BLaER1 (cell line): ENCODE results near the gene EVI5.
"Not testable (repeated sequence)": the region's sequence is repeated elsewhere in the genome, so short reads cannot be mapped to it uniquely, and the experiment has no call there.

Source experiments
- H3K27ac ChIP-seq: shearing (Covaris generic); formaldehyde crosslinking; 2 replicates; pipeline ENCODE4 v1.8.1; 2022
- H3K27me3 ChIP-seq: shearing (Covaris generic); formaldehyde crosslinking; 2 replicates; pipeline ENCODE4 v1.8.1; 2022
- H3K36me3 ChIP-seq: shearing (Covaris generic); formaldehyde crosslinking; 2 replicates; pipeline ENCODE4 v1.8.1; 2022
- H3K4me1 ChIP-seq: shearing (Covaris generic); formaldehyde crosslinking; 2 replicates; pipeline ENCODE4 v1.8.1; 2022
- H3K4me2 ChIP-seq: shearing (Covaris generic); formaldehyde crosslinking; 2 replicates; pipeline ENCODE4 v1.8.1; 2022
- H3K4me3 ChIP-seq: shearing (Covaris generic); formaldehyde crosslinking; 2 replicates; pipeline ENCODE4 v1.8.1; 2022
- H3K9ac ChIP-seq: shearing (Covaris generic); formaldehyde crosslinking; 2 replicates; pipeline ENCODE4 v1.8.1; 2022
- H3K9me3 ChIP-seq: shearing (Covaris generic); formaldehyde crosslinking; 2 replicates; pipeline ENCODE4 v1.8.1; 2022
- H4K20me1 ChIP-seq: shearing (Covaris generic); formaldehyde crosslinking; 2 replicates; pipeline ENCODE4 v1.8.1; 2022
- Cebpa-rat ChIP-seq: shearing (Covaris generic); IDR thresholded peaks from 2 replicates; pipeline ENCODE4 v1.8.1; 2022

The EVI5 gene

DNA sequence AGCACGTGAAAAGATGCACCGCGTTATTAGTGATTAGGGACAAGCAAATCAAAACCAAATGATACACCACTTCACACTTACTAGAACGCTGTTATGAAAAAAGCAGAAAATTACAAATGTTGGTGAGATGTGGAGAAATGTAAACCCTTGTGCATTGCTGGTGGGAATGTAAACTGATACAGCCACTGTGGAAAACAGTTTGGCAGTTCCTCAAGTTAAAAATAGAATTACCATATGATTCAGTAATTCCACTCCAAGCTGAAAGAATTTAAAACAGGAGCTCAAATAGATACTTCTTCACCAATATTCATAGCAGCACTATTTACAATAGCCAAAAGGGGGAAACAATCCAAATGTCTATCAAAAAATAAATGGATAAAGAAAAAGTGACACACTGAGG is 10.3 kb upstream of the EVI5 start:
- TF ChIP-seq Cebpa-rat = no peak
- Histone ChIP-seq H3K27ac (no peak overlapping the region), H3K4me2 (no peak overlapping the region), H3K9me3 (no peaks in the 10 kb centered on the region), H3K9ac (no peak overlapping the region), H3K36me3 (no peaks in the 10 kb centered on the region), H4K20me1 (no peaks in the 10 kb centered on the region), H3K4me1 (no peaks in the 10 kb centered on the region), H3K4me3 (no peak overlapping the region), H3K27me3 (no peaks in the 10 kb centered on the region)

DNA sequence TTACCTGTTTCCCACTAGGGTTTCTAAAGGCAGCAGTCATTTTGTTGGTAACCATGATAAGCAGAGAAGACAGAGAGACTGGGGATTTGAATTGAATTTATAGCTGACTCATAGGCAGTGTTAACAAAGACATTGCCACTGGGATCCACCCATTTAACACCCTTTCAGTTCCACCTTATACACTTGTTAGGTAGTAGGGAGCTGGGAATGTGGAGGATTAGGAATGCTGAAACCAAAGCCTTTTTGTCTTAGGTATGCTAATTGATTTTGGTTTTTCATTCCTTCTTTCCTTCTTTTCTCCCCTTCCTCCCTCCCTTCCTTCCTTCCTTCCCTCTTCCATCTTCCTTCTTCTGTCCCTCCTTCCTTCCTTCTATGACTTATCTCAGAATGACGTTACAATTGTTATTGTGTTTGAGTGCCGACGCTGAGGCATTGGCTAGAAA is 7.5 kb upstream of the EVI5 start:
- H3K36me3 ChIP-seq = no peaks in the 10 kb centered on the region
- H3K9ac ChIP-seq = no peak overlapping the region
- H3K4me1 ChIP-seq = no peaks in the 10 kb centered on the region
- no peak overlapping the region for H3K27ac ChIP-seq
- no peak overlapping the region for H3K4me2 ChIP-seq
- H3K9me3 ChIP-seq = no peaks in the 10 kb centered on the region
- no peak overlapping the region for H3K4me3 ChIP-seq
- no peaks in the 10 kb centered on the region for H3K27me3 ChIP-seq
- TF ChIP-seq Cebpa-rat = no peak
- H4K20me1 ChIP-seq = no peaks in the 10 kb centered on the region

DNA sequence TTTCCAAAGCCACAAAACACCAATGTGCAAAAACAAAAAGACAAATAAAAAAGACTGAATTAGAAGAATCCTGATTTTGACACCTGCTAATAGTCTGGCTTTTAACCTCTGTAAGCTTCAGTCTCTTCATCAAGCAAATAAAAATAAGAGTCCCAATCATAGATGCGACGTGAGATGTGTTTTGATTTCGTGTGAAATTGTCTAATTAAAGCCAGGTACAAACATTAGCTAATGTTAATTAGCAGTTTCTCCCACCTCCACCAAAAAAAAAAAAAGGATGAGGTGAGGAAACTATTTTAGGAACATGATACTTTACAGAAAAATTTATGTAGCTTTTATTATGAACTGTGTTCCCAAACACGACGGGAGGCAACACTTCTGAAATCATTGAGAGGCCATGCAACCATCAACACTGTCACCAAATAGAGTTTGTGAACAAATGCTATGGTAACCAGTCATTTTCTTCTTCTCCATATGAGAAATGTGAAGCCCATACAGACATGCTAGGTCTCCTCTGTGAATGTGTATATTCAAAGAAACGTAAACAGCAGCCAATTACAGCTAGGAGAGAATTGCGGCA is 6.7 kb upstream of the EVI5 start:
- H3K4me2 ChIP-seq = no peak overlapping the region

DNA sequence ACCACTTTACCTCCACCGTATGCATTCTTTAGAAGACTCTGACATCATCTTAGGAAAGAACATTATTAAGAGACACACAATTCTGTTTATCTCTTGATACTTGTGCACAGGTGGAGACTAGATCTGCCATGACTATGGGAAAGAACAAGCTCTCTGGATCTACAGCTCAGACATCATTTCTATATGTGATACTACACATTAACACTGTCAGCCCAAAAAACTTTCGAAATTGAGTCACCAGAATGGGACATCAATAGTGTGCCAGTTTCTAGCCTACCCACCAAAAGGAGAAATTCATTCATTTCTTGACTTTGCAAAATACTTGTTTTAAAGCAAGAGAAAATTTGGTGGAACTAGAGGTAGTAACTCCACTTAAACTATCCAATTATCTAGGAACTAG is 6.0 kb upstream of the EVI5 start:
- Histone ChIP-seq H3K27me3 (no peaks in the 10 kb centered on the region), H3K4me3 (no peak overlapping the region), H4K20me1 (no peaks in the 10 kb centered on the region), H3K4me1 (no peaks in the 10 kb centered on the region), H3K9ac (no peak overlapping the region), H3K9me3 (no peaks in the 10 kb centered on the region), H3K36me3 (no peaks in the 10 kb centered on the region), H3K27ac (no peak overlapping the region), H3K4me2 (no peak overlapping the region)
- no peak for TF ChIP-seq Cebpa-rat

More for the DNA sequence above, 6.7 kb upstream of the EVI5 start:
- Histone ChIP-seq H3K9me3 (no peaks in the 10 kb centered on the region), H3K4me3 (no peak overlapping the region), H3K27ac (no peak overlapping the region), H3K36me3 (no peaks in the 10 kb centered on the region), H3K9ac (no peak overlapping the region), H3K4me1 (no peaks in the 10 kb centered on the region), H4K20me1 (no peaks in the 10 kb centered on the region), H3K27me3 (no peaks in the 10 kb centered on the region)
- TF ChIP-seq Cebpa-rat = no peak

DNA sequence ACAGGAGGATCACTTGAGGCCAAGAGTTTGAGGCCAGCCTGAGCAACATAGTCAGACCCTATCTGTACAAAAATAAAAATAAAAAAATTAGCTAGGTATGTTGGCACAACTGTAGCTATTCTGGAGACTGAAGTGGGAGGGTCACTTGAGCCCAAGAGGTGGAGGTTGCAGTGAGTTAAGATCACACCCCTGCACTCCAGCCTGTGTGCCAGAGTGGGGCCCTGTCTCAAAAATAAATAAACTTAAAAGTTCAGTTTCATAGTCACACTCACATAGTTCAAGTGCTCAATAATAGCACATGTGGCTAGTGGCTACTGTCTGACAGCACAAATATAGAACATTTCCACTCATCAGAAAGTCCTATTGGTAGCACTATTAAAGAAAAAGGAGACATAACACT is 5.2 kb upstream of the EVI5 start:
- Histone ChIP-seq H3K9me3 (no peaks in the 10 kb centered on the region), H4K20me1 (no peaks in the 10 kb centered on the region), H3K4me3 (no peak overlapping the region), H3K4me2 (no peak overlapping the region), H3K4me1 (peaks cover 5% of the 10 kb centered on the region; the same call in 1 of the 2 replicates), H3K27ac (no peak overlapping the region), H3K36me3 (no peaks in the 10 kb centered on the region), H3K9ac (no peak overlapping the region), H3K27me3 (no peaks in the 10 kb centered on the region)
- TF ChIP-seq Cebpa-rat = no peak

DNA sequence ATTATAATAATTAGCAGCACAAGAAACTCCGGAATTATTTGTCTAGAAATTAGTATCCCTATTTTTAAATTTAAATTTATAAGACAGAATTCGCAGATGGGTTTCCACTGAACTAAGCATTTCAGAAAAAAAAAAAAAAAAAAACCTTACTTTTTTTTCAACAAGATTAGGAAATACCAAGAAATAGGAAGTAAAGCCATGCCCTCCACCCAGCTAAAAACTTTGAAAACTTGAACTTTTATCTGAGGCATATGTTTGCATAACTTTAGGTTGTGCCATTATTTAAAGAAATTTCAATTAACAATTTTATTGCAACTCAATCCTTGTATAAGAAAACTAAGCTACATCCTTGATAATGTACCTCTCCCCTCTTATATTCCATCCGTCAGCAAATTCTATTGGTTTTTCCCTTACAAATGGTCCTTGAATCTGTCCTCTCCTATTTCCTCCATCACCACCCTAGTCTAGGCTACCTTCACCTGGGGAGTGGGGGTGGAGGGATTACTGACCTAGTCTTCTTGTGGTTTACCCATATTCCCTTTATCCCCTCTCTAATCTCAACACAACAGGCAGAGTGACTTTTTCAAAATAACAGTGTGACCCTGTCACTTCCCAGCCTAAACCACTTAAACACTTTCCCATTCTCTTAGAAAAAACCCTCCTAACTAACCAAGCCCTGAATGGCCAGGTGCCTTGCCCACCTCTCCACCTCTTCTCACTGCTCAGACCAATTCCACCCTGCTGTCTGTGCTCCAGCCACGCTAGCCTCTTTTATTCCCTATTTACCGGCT is 1.4 kb upstream of the EVI5 start:
- TF ChIP-seq Cebpa-rat = no peak
- Histone ChIP-seq H3K9ac (no peak overlapping the region), H3K27ac (no peak overlapping the region), H4K20me1 (peaks cover 32% of the 10 kb centered on the region), H3K27me3 (no peaks in the 10 kb centered on the region), H3K4me2 (no peak overlapping the region), H3K4me3 (no peak overlapping the region), H3K36me3 (peaks cover 1% of the 10 kb centered on the region; the same call in 1 of the 2 replicates), H3K9me3 (no peaks in the 10 kb centered on the region), H3K4me1 (peaks cover 22% of the 10 kb centered on the region)

DNA sequence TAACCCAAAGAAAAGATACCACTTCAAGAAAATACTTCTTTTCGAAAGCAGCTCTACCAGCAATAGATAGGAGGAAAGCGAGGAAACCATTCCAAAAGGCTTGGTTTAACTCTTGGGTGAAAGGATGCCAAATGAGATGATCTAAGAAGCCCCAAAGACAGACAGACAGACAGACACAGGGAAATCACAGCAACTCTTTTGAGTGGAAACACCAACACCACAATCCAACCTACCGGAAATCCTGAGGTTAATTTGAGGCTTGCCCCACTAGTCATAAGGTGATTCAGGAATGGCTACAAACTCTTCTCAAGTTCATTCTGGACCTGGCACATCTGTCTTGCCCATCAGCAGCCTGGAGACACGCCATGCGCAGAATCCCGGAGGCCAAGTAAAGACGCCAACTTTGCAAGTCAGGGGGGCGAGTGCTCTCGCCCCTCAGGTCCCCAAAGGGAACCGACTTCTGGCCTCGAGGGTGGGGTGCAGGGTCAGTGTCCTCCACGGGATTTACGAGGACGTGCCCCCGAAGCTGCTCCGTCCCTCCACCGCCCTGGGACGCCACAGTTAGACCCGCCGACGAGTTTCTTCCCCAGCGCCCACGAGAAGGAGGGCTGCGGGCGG is 778 bp downstream of the EVI5 start:
- Histone ChIP-seq H3K27me3 (no peaks in the 10 kb centered on the region), H3K9me3 (no peaks in the 10 kb centered on the region), H3K4me2 (peak overlapping the region; percentile 92), H4K20me1 (peaks cover 52% of the 10 kb centered on the region), H3K27ac (peak overlapping the region; percentile 69), H3K36me3 (peaks cover 16% of the 10 kb centered on the region; the same call in 1 of the 2 replicates), H3K4me3 (peak overlapping the region; percentile 77), H3K4me1 (peaks cover 22% of the 10 kb centered on the region), H3K9ac (peak overlapping the region; percentile 79)
- TF ChIP-seq Cebpa-rat = no peak

DNA sequence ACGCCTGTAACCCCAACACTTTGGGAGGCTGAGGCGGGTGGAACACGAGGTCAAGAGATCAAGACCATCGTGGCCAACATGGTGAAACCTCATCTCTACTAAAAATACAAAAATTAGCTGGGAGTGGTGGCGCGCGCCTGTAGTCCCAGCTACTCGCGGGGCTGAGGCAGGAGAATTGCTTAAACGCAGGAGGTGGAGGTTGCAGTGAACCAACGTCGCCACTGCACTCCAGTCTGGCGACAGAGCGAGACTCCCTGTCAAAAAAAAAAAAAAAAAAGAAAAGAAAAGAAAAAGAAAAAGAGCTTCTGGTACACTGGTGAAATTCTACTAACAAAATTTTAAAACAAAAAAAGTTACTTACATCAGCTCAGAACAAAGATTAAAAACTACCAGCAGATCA is 1.4 kb downstream of the EVI5 start:
- Histone ChIP-seq H3K4me1 (peaks cover 22% of the 10 kb centered on the region), H3K4me3 (peak overlapping the region; percentile 77), H4K20me1 (peaks cover 58% of the 10 kb centered on the region), H3K4me2 (peak overlapping the region; percentile 92), H3K9ac (0 out of 2 replicates have a peak overlapping the region, but pooled peaks have one; percentile 79), H3K36me3 (peaks cover 17% of the 10 kb centered on the region; the same call in 1 of the 2 replicates)
- H3K9me3 ChIP-seq, H3K27me3 ChIP-seq, H3K27ac ChIP-seq: not testable (repeated sequence)

DNA sequence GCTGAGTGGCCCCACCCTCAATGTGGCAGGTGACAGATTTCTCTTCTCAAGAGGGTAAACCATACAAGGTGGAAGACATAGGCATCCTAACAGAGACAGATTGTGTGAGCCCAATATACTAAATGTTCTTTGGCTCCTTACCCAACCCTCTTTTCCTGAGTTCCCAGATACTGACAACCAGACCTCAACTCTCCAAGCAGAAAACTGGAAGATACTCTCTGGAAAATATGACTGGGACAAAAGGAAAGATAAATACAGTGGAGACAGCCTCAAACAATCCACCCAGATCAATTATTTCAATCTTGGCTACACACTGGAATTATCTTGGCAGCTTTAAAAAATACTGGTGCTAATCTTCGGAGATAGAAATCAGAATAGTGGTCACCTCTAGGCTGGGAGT is 6.5 kb downstream of the EVI5 start:
- Histone ChIP-seq H3K9ac (no peak overlapping the region), H3K4me3 (no peak overlapping the region), H3K36me3 (peaks cover 23% of the 10 kb centered on the region; the same call in 1 of the 2 replicates), H3K4me1 (peaks cover 8% of the 10 kb centered on the region), H3K27ac (no peak overlapping the region), H4K20me1 (peaks cover 77% of the 10 kb centered on the region), H3K4me2 (no peak overlapping the region), H3K27me3 (no peaks in the 10 kb centered on the region), H3K9me3 (no peaks in the 10 kb centered on the region)
- no peak for TF ChIP-seq Cebpa-rat

DNA sequence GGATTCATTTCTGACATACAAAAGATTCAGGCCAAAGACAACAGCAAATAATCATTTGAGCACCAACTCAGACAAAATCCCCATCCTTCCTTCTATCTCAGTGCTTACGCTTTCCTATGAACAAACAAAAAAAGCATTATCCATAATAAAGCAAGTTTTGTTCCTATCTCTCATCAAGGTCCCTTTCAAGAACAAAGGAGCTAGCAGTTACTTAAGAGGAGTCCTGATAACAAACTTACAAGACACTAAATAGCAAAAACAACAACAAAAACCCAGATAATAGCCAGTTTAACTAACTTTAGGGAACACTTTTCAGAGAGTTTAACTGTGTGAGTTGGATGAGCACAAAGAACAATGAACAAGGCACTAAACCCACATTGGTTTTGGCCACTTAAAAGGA is 10.5 kb downstream of the EVI5 start:
- H3K9me3 ChIP-seq = peaks cover 3% of the 10 kb centered on the region; the same call in 1 of the 2 replicates
- H3K9ac ChIP-seq = no peak overlapping the region
- H4K20me1 ChIP-seq = peaks cover 42% of the 10 kb centered on the region
- no peaks in the 10 kb centered on the region for H3K4me1 ChIP-seq
- no peak overlapping the region for H3K4me2 ChIP-seq
- peaks cover 9% of the 10 kb centered on the region; the same call in 1 of the 2 replicates for H3K36me3 ChIP-seq
- no peak overlapping the region for H3K4me3 ChIP-seq
- no peak for TF ChIP-seq Cebpa-rat
- no peak overlapping the region for H3K27ac ChIP-seq
- H3K27me3 ChIP-seq = no peaks in the 10 kb centered on the region

DNA sequence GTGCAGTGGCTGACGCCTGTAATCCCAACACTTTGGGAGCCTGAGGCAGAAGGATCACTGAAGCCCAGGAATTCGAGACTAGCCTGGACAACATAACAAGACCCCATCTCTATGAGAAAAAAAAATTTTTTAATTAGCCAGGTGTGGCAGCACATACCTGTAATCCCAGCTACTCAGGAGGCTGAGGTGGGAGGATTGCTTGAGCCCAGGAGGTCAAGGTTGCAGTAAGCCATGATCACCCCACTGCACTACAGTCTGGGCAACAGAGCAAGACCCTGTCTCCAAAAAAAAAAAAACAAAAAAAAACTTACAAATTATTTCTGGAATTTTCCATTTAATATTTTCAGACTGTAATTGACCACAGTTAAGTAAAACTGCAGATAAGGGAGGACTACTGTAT is 11.2 kb downstream of the EVI5 start:
- H3K4me3 ChIP-seq, H3K9me3 ChIP-seq, H3K4me2 ChIP-seq, H3K27ac ChIP-seq, H3K9ac ChIP-seq, H3K4me1 ChIP-seq, H3K36me3 ChIP-seq, H3K27me3 ChIP-seq: not testable (repeated sequence)
- H4K20me1 ChIP-seq = peaks cover 36% of the 10 kb centered on the region
